ENCODE results near the gene GALK2. TPM values are rescaled to one million over a fixed set of nuclear protein-coding genes. Genes with fewer than 3 reads are reported as not detected.

The GALK2 gene
- total and polyA plus RNA-seq, 7 donors, result 21.6 to 61.1 (median 33.1) TPM

- WGBS, 2 donors, result 86 to 89% methylated on average over 5 of the region's 5 CpGs
- TF ChIP-seq CTCF (IDR thresholded peaks at IDR 0.05), result no peak
- TF ChIP-seq POLR2AphosphoS5 (IDR thresholded peaks at IDR 0.05), result no peak
- TF ChIP-seq POLR2A (IDR thresholded peaks at IDR 0.05), result no peak
- TF ChIP-seq EP300 (IDR thresholded peaks at IDR 0.05), result no peak
- intact Hi-C loops (cut with DNase I), result no loop called here
- Histone ChIP-seq H3K9me3 (no peaks in the 10 kb centered on the region), H3K4me1 (no peaks in the 10 kb centered on the region), H3K27me3 (no peaks in the 10 kb centered on the region), H3K27ac (no peak overlapping the region), H3K36me3 (no peaks in the 10 kb centered on the region), H3K4me3 (no peak overlapping the region)
- no peak for DNase-seq
These were observed 210.9 kb downstream of the GALK2 start for GRCh38 chr15:49380912-49381311.

Small RNA genes lying within 50 kb of the gene (small RNA-seq; reads per million reads assigned to genes)
- 0 reads per million in 3 donors for gene MIR4716
- gene RF00019, result 0 reads per million in 3 donors
- 0 reads per million in 3 donors for gene RN7SL307P

Other genes starting within 250 kb of the GALK2 start
- gene SHC4, start 206.3 kb upstream of the GALK2 start, total RNA-seq, result 1 to 10 TPM; 2.1 to 4.6 (median 2.6) TPM
- gene SHC4, start 206.3 kb upstream of the GALK2 start, polyA plus RNA-seq, result under 1 TPM in 2 of 3 donors, not detected in 1; under 0.01 to 0.64 TPM
- gene SECISBP2L, start 123.8 kb upstream of the GALK2 start, total RNA-seq, result 10 to 100 TPM; 34.1 to 47.6 (median 41.2) TPM
- gene SECISBP2L, start 123.8 kb upstream of the GALK2 start, polyA plus RNA-seq, result 10 to 100 TPM in 1 of 3 donors, 1 to 10 TPM in 2; 7.2 to 11.8 (median 9.5) TPM
- gene COPS2, start 14.6 kb upstream of the GALK2 start, total RNA-seq, result 100 to 1,000 TPM in 1 of 4 donors, 10 to 100 TPM in 3; 88.9 to 142 (median 98.5) TPM
- 10 to 100 TPM; 35.7 to 48.8 (median 37.8) TPM for gene COPS2, start 14.6 kb upstream of the GALK2 start, polyA plus RNA-seq

Measured in sigmoid colon (tissue), 7 donors.